HEK293 (cell line): ENCODE data around the gene NFAT5.

Source experiments
- BCL11A ChIP-seq: fragments of 450-650 bp; formaldehyde crosslinking; IDR thresholded peaks from 2 replicates; pipeline ENCODE4 v1.5.1; 2016; ENCODE audit warnings: low read depth, missing biosample characterization, missing genetic modification characterization
- CTCF ChIP-seq: fragments of 450-650 bp; formaldehyde crosslinking; IDR thresholded peaks from 2 replicates; pipeline ENCODE4 v1.5.1; 2016; ENCODE audit warnings: missing biosample characterization, missing genetic modification characterization
- HOXD13 ChIP-seq: sonication (generic); formaldehyde crosslinking; IDR thresholded peaks from 2 replicates; pipeline ENCODE4 v1.8.0; 2022; ENCODE audit warnings: missing genetic modification reagents, borderline replicate concordance
- KLF16 ChIP-seq: fragments of 450-650 bp; formaldehyde crosslinking; IDR thresholded peaks from 2 replicates; pipeline ENCODE4 v1.5.1; 2017; ENCODE audit warnings: missing biosample characterization, missing genetic modification characterization
- REST ChIP-seq: fragments of 450-650 bp; formaldehyde crosslinking; IDR thresholded peaks from 2 replicates; pipeline ENCODE4 v1.5.1; 2016; ENCODE audit warnings: missing biosample characterization, missing genetic modification characterization
- ZFP3 ChIP-seq: fragments of 450-650 bp; formaldehyde crosslinking; IDR thresholded peaks from 2 replicates; pipeline ENCODE4 v1.5.1; 2016; ENCODE audit warnings: low read depth, missing biosample characterization, missing genetic modification characterization
- ZFP37 ChIP-seq: fragments of 450-650 bp; formaldehyde crosslinking; IDR thresholded peaks from 2 replicates; pipeline ENCODE4 v1.5.1; 2016; ENCODE audit warnings: missing biosample characterization, missing genetic modification characterization
- ZNF157 ChIP-seq: fragments of 450-650 bp; formaldehyde crosslinking; IDR thresholded peaks from 2 replicates; pipeline ENCODE4 v1.5.1; 2016; ENCODE audit warnings: missing biosample characterization, missing genetic modification characterization
- ZNF175 ChIP-seq: fragments of 450-650 bp; formaldehyde crosslinking; IDR thresholded peaks from 2 replicates; pipeline ENCODE4 v1.5.1; 2016; ENCODE audit warnings: missing biosample characterization, missing genetic modification characterization
- ZNF274 ChIP-seq, 2 experiments: fragments of 200-500 bp in 1 of 2; fragments of 450-650 bp in 1 of 2; sonication (Bioruptor generic) in 1 of 2; formaldehyde crosslinking in 1 of 2; IDR thresholded peaks; 2 replicates each; pipeline versions ENCODE4 v1.5.1 to v1.6.1; 2014 to 2016; ENCODE audit warnings: borderline replicate concordance in 1 of 2, inconsistent platforms in 1 of 2, low read length in 1 of 2, missing biosample characterization in 1 of 2, missing genetic modification characterization in 1 of 2
- ZNF704 ChIP-seq: fragments of 450-650 bp; formaldehyde crosslinking; IDR thresholded peaks from 2 replicates; pipeline ENCODE4 v1.5.1; 2016; ENCODE audit warnings: missing biosample characterization, missing genetic modification characterization
- ZNF747 ChIP-seq: fragments of 450-650 bp; formaldehyde crosslinking; IDR thresholded peaks from 2 replicates; pipeline ENCODE4 v1.5.1; 2016; ENCODE audit warnings: missing biosample characterization, missing genetic modification characterization
- ZNF777 ChIP-seq: fragments of 450-650 bp; formaldehyde crosslinking; IDR thresholded peaks from 2 replicates; pipeline ENCODE4 v1.5.1; 2017; ENCODE audit warnings: missing biosample characterization, missing genetic modification characterization, borderline replicate concordance
- ZSCAN30 ChIP-seq: fragments of 450-650 bp; IDR thresholded peaks from 2 replicates; pipeline ENCODE4 v1.5.1; 2018; ENCODE audit warnings: missing biosample characterization, mild to moderate bottlenecking, missing genetic modification characterization, moderate library complexity

- TF ChIP-seq ZNF175 (no peak), HOXD13 (no peak), CTCF (tag by site-specific recombination) (no peak), REST (no peak), ZNF777 (tag by site-specific recombination) (no peak), ZSCAN30 (tag by site-specific recombination) (no peak), ZNF747 (tag by site-specific recombination) (no peak), BCL11A (tag by site-specific recombination) (no peak), ZFP3 (tag by site-specific recombination) (no peak), KLF16 (tag by site-specific recombination) (no peak), ZNF157 (tag by site-specific recombination) (no peak), ZNF274 (IDR thresholded peaks at IDR 0.05; ENCODE audit: low read length) (no peak), ZNF274 (tag by site-specific recombination; IDR thresholded peaks at IDR 0.05; ENCODE audit: borderline replicate concordance) (no peak), ZNF704 (no peak), ZFP37 (no peak)
Measured at GRCh38 chr16:69718111-69718764, 152.5 kb downstream of the NFAT5 start.
